GM23338 (cell line): ENCODE measurements around the gene BARX2. TPM values are rescaled to one million over a fixed set of nuclear protein-coding genes. Genes with fewer than 3 reads are reported as not detected.

ENCODE experiments used
- ATAC-seq: fragments of 200-7000 bp; cut with Tn5 transposase; 3 replicates; pipeline ENCODE4 v1.9.1; 2020
- DNase-seq: peaks from one replicate; pipeline ENCODE4 v3.0.0-alpha.2; 2015; ENCODE audit warnings: low spot score
- H2AFZ ChIP-seq: fragments of 200-600 bp; sonication (generic); 2 replicates; pipeline ENCODE4 v1.8.0; 2016; ENCODE audit warnings: antibody characterized with exemption, mild to moderate bottlenecking, moderate library complexity
- H3F3A ChIP-seq: fragments of 200-600 bp; sonication (generic); replicated peaks from 2 replicates; pipeline ENCODE4 v1.8.0; 2017; ENCODE audit warnings: antibody characterized with exemption, mixed run types, low read depth
- H3K27ac ChIP-seq: fragments of 200-600 bp; sonication (generic); 2 replicates; pipeline ENCODE4 v1.6.1; 2016; ENCODE audit warnings: low read depth
- H3K27me3 ChIP-seq: fragments of 200-600 bp; sonication (generic); 2 replicates; pipeline ENCODE4 v1.8.0; 2016; ENCODE audit warnings: mild to moderate bottlenecking, mixed run types, moderate library complexity; ENCODE audit not compliant: insufficient read depth
- H3K36me3 ChIP-seq: fragments of 200-600 bp; sonication (generic); 2 replicates; pipeline ENCODE4 v1.8.0; 2016; ENCODE audit warnings: mild to moderate bottlenecking; ENCODE audit not compliant: insufficient read depth
- H3K4me1 ChIP-seq: fragments of 200-600 bp; sonication (generic); 2 replicates; pipeline ENCODE4 v1.8.0; 2016; ENCODE audit warnings: mild to moderate bottlenecking, moderate library complexity; ENCODE audit not compliant: insufficient read depth
- H3K4me2 ChIP-seq: fragments of 200-600 bp; sonication (generic); 2 replicates; pipeline ENCODE4 v1.7.1; 2017; ENCODE audit warnings: mixed run types
- H3K4me3 ChIP-seq: fragments of 200-600 bp; sonication (generic); 2 replicates; pipeline ENCODE4 v1.6.1; 2016; ENCODE audit warnings: mixed run types
- H3K79me2 ChIP-seq: fragments of 200-600 bp; sonication (generic); replicated peaks from 2 replicates; pipeline ENCODE4 v1.8.0; 2017; ENCODE audit warnings: mild to moderate bottlenecking; ENCODE audit not compliant: insufficient read depth
- H3K9me2 ChIP-seq: fragments of 200-600 bp; sonication (generic); 2 replicates; pipeline ENCODE4 v1.8.0; 2017; ENCODE audit not compliant: insufficient read depth
- H4K20me1 ChIP-seq: fragments of 200-600 bp; sonication (generic); replicated peaks from 2 replicates; pipeline ENCODE4 v1.8.0; 2017; ENCODE audit warnings: mild to moderate bottlenecking; ENCODE audit not compliant: insufficient read depth
- H3K27ac Mint-ChIP-seq: 2 replicates; pipeline ENCODE4 v1.8.0; 2020; ENCODE audit warnings: inconsistent platforms, mild to moderate bottlenecking, moderate library complexity, mixed read lengths
- H3K27me3 Mint-ChIP-seq: 3 replicates; pipeline ENCODE4 v1.8.0; 2022; ENCODE audit warnings: low read depth, mild to moderate bottlenecking, moderate library complexity, mixed read lengths, inconsistent platforms; ENCODE audit not compliant: insufficient read depth, poor library complexity
- H3K36me3 Mint-ChIP-seq: 3 replicates; pipeline ENCODE4 v1.8.0; 2021; ENCODE audit warnings: low read depth, mild to moderate bottlenecking, inconsistent platforms, moderate library complexity, mixed read lengths
- H3K4me1 Mint-ChIP-seq: 3 replicates; pipeline ENCODE4 v1.8.0; 2020; ENCODE audit warnings: mild to moderate bottlenecking, inconsistent platforms, mixed read lengths
- H3K4me3 Mint-ChIP-seq: 3 replicates; pipeline ENCODE4 v1.8.0; 2021; ENCODE audit warnings: moderate library complexity, mild to moderate bottlenecking, inconsistent platforms, mixed read lengths
- H3K9me3 Mint-ChIP-seq: 3 replicates; pipeline ENCODE4 v1.8.0; 2020; ENCODE audit warnings: moderate library complexity, mild to moderate bottlenecking, inconsistent platforms, mixed read lengths
- CREB1 ChIP-seq: fragments of 250-450 bp; sonication (Bioruptor Pico); IDR thresholded peaks from 2 replicates; pipeline ENCODE4 v1.5.0; 2020; ENCODE audit warnings: low read depth, mild to moderate bottlenecking, moderate library complexity
- CTCF ChIP-seq, 2 experiments: fragments of 200-600 bp in 1 of 2; sonication (generic) in 1 of 2; conservative IDR thresholded peaks; 2 replicates each; pipeline versions ENCODE4 v1.5.1 to v1.6.1; 2016 to 2017; ENCODE audit warnings: antibody characterized with exemption in 2 of 2, low read depth in 2 of 2, mild to moderate bottlenecking in 2 of 2, moderate library complexity in 1 of 2
- ETS1 ChIP-seq: IDR thresholded peaks from 2 replicates; pipeline ENCODE4 v1.6.1; 2016; ENCODE audit warnings: antibody characterized with exemption
- EZH2 ChIP-seq: fragments of 200-600 bp; sonication (generic); IDR thresholded peaks from one replicate; pipeline ENCODE4 v1.8.0; 2017; ENCODE audit warnings: antibody characterized with exemption, mild to moderate bottlenecking, low read depth; ENCODE audit not compliant: unreplicated experiment
- NANOG ChIP-seq: IDR thresholded peaks from 2 replicates; pipeline ENCODE4 v1.6.1; 2016; ENCODE audit warnings: antibody characterized with exemption, borderline replicate concordance
- POLR2AphosphoS5 ChIP-seq: IDR thresholded peaks from 2 replicates; pipeline ENCODE4 v1.6.1; 2016; ENCODE audit warnings: antibody characterized with exemption, low read depth
- REST ChIP-seq: IDR thresholded peaks from one replicate; pipeline ENCODE4 v1.6.1; 2018; ENCODE audit warnings: antibody characterized with exemption; ENCODE audit not compliant: unreplicated experiment
- STAT1 ChIP-seq: IDR thresholded peaks from one replicate; pipeline ENCODE4 v1.6.1; 2016; ENCODE audit warnings: antibody characterized with exemption; ENCODE audit not compliant: unreplicated experiment
- ZNF114 ChIP-seq: fragments of 250-450 bp; sonication (Bioruptor Pico); IDR thresholded peaks from 2 replicates; pipeline ENCODE4 v1.5.0; 2020; ENCODE audit warnings: mild to moderate bottlenecking, moderate library complexity
- ZNF462 ChIP-seq: fragments of 250-450 bp; sonication (Bioruptor Pico); IDR thresholded peaks from 2 replicates; pipeline ENCODE4 v1.5.0; 2020; ENCODE audit warnings: mild to moderate bottlenecking, moderate library complexity
- polyA plus RNA-seq: library from polyadenylated mRNA; unstranded; fragments of >200 nt; fragmentation: Nextera tagmentation; extraction: Ambion mirVana; gene quantifications from 2 replicates; pipeline ENCODE4 v1.2.1, GENCODE V29; 2016
- total RNA-seq: library from RNA; depleted of rRNA; stranded (reverse); fragments of >200 nt; shearing (Covaris generic); gene quantifications from 2 replicates; pipeline ENCODE4 v1.2.3, GENCODE V29; 2014

Gene BARX2
- total and polyA plus RNA-seq, 2 experiments from 2014 or later = not detected

DNA sequence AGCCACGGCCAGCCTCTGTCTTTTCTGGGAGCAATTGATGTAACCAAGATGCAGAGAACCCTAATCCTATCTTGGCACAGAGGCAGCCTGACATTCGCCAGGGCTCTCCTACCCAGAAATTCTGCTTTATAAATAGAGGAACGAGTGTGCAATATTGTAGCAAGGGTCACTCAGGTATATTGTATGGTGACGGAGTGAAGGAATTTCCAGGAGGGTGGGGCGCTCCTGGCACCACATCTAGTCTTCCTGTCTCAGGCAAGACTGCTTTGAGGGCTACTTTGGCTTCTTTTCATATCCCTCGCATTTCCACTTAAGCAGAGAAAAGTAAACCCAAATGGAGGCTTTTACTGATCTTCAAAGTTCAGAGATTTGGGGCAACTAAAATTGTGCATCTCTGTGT, 114.4 kb downstream of the BARX2 start:
- Histone ChIP-seq H3F3A (no peaks in the 10 kb centered on the region), H3K4me1 (no peaks in the 10 kb centered on the region), H4K20me1 (no peaks in the 10 kb centered on the region), H3K4me3 (no peak overlapping the region), H3K27me3 (no peaks in the 10 kb centered on the region), H3K79me2 (no peaks in the 10 kb centered on the region), H3K9me2 (no peaks in the 10 kb centered on the region), H2AFZ (no peak overlapping the region), H3K27ac (no peak overlapping the region), H3K36me3 (no peaks in the 10 kb centered on the region), H3K4me2 (no peak overlapping the region)
- Mint-ChIP-seq H3K27ac (no peak overlapping the region), H3K4me1 (no peaks in the 10 kb centered on the region), H3K9me3 (no peaks in the 10 kb centered on the region; the same call in 1 of the 3 replicates), H3K4me3 (no peak overlapping the region), H3K36me3 (no peaks in the 10 kb centered on the region), H3K27me3 (no peaks in the 10 kb centered on the region)
- no peak for TF ChIP-seq CTCF (conservative IDR thresholded peaks at IDR 0.05; ENCODE audit: low read depth in 2 of 2)
- ATAC-seq (no peak), DNase-seq (no peak)

- Histone ChIP-seq H4K20me1 (no peaks in the 10 kb centered on the region), H2AFZ (no peak overlapping the region), H3K36me3 (no peaks in the 10 kb centered on the region), H3K27me3 (no peaks in the 10 kb centered on the region), H3K4me1 (no peaks in the 10 kb centered on the region), H3K27ac (no peak overlapping the region), H3F3A (no peaks in the 10 kb centered on the region), H3K4me2 (no peak overlapping the region), H3K79me2 (no peaks in the 10 kb centered on the region), H3K4me3 (no peak overlapping the region), H3K9me2 (no peaks in the 10 kb centered on the region)
- H3K27ac Mint-ChIP-seq = no peak overlapping the region
- DNase-seq (no peak), ATAC-seq (no peak)
- no peaks in the 10 kb centered on the region for H3K36me3 Mint-ChIP-seq
- H3K27me3 Mint-ChIP-seq = peaks cover 2% of the 10 kb centered on the region
- H3K4me3 Mint-ChIP-seq = no peak overlapping the region
- H3K4me1 Mint-ChIP-seq = no peaks in the 10 kb centered on the region; the same call in 2 of the 3 replicates
- H3K9me3 Mint-ChIP-seq = no peaks in the 10 kb centered on the region; the same call in 1 of the 3 replicates
- TF ChIP-seq ZNF462 (no peak), STAT1 (no peak), CREB1 (CRISPR knock-in tag) (no peak), POLR2AphosphoS5 (no peak), ETS1 (no peak), NANOG (no peak), REST (no peak), ZNF114 (no peak), EZH2 (no peak)
Observed at GRCh38 chr11:129493746-129494145, 118.1 kb downstream of the BARX2 start.
